ENCODE results near the gene TPRA1.
A peak's percentile ranks its signal among the peaks of the same experiment; 100 is the strongest.

TPRA1 gene

GRCh38 chr3:127560051-127560787 lies 30.3 kb downstream of the TPRA1 start:
- DNase-seq (ENCODE audit: low spot score): no peak

DNA sequence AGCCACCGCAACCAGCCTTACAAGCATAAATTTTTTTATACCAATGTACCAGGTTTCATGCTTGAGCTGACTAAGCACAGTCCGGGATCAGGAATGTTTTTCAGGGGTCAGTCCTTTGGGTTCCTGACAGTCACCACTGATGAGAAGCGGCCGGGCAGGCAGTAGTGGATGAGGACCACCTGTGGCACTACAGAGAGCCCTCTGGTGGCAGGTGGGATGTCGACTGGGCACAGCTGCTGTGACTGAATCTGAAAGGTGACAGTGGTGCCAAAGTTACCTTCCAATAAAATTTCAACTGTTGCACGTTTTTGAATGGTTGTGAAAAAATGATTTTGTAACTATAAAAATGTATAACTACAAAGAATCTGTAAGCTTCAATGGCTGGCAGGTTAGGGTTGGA lies 34.0 kb downstream of the TPRA1 start:
- DNase-seq (ENCODE audit: low spot score): no peak

DNA sequence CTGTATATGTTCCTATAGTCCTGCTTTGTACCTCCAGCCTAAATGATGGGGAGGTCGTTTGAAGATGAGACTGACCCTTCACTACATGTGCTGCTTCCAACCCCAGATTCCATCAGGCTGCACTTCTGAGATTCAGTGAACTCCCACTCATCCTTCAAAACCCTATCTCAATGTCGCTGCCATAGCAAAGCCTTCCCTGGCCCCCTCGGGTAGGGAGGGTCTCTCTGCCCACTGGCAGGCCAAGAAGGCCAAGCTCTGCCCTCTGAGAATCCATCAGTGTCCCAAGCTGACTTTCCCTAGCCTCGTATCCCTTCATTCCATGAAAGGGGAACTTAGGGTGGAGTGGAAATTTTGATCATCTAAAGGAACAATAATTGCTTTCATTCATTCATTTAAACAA lies 35.4 kb downstream of the TPRA1 start:
- no peak for DNase-seq (ENCODE audit: low spot score)

DNA sequence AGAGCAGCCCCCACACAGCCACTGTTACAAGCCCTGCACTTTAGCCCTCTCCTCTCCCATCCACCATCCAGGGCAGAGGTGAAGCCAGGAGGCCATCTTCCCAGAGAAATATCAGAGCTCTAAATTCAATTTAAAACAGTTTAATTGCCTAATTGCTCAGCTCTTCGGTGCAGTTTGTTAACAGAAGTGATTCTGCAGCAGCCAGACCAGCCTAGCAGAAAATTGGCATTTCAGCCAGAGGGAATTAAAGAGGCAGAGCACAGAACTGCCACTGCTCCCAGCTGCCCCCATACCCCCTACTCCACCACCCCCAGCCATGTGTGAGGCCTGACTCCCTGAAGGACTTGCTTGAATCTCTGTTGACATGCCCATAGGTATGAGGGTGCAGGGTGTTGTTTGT lies 38.5 kb downstream of the TPRA1 start:
- no peak for DNase-seq (ENCODE audit: low spot score)

DNA sequence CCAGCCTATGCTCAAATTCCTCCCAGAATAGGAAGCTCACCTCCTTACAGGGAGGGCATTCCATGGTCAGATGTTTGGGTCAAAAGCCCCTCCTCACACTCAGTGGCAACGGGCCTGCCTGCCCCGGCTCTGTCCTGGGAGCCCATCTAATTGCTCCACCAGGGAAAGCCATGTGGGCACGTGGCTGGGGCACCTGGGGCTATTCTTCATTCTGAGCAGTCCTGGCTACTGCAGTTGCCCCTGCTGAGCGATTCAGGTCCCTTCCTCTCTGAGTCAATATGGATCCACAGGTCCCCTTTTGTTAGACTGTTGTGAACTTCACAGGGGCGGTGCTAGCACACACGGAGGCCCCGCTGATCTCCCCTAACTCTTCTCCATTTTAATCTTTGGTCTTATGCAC lies 39.4 kb downstream of the TPRA1 start:
- no peak for DNase-seq (ENCODE audit: low spot score)

- DNase-seq (ENCODE audit: low spot score): no peak
These were observed 39.9 kb downstream of the TPRA1 start for GRCh38 chr3:127550468-127551157.

DNA sequence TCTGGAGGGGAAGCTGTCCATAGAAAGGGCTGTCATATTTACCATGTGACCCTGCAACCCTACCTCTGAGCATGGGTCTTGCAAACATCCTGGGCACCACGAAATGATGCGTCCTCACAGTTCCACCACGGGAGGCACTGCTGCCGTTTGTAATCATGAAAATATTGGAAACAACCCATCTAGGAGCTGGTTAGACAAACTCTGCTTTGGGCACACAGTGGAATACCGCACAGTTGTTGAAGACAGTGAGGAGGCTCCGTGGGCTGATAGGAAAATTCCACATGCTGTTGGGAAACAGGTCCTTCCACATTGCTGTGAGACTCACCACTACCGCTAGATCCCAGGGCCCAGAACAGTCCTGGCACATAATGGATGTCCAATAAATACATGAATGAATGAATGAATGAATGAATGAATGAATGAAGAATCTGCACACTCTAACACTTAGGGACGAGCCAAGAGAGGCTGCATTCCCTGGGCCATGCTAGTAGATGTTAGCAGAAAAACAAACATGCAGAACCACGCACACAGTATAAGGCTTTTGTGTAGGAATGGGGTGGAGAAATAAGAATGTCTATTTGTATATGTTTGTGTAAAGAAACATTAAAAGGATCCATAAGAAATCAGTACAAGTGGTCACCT lies 40.6 kb downstream of the TPRA1 start:
- DNase-seq (ENCODE audit: low spot score): no peak

GRCh38 chr3:127547761-127548605 lies 42.5 kb downstream of the TPRA1 start:
- peak; percentile 79 for DNase-seq (ENCODE audit: low spot score)

GRCh38 chr3:127546970-127547733 lies 43.4 kb downstream of the TPRA1 start:
- no peak for DNase-seq (ENCODE audit: low spot score)

GRCh38 chr3:127546554-127546953 lies 44.0 kb downstream of the TPRA1 start:
- no peak for DNase-seq (ENCODE audit: low spot score)

GRCh38 chr3:127545711-127546457 lies 44.6 kb downstream of the TPRA1 start:
- no peak for DNase-seq (ENCODE audit: low spot score)

DNA sequence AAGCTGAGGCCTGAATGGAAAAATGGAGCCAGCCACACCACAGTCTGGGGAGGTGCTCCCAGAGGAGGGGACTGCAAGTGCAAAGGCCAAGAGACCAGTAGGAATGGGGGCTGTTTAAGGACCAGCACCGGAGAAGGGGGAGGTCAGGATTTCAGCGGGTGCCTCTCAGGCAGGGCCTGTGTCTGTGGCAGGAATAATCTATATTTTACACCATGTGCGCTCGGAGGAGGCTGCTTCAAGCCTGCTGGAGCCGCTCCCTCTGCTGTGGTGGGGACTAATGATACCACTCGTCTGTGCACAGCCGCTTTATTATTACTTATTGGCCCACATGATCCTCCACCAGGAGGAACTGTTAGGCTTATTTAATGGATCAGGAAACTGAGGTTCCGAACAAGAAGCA lies 45.3 kb downstream of the TPRA1 start:
- no peak for DNase-seq (ENCODE audit: low spot score)

- DNase-seq (ENCODE audit: low spot score): no peak
These were observed 45.7 kb downstream of the TPRA1 start for GRCh38 chr3:127544803-127545201.

DNA sequence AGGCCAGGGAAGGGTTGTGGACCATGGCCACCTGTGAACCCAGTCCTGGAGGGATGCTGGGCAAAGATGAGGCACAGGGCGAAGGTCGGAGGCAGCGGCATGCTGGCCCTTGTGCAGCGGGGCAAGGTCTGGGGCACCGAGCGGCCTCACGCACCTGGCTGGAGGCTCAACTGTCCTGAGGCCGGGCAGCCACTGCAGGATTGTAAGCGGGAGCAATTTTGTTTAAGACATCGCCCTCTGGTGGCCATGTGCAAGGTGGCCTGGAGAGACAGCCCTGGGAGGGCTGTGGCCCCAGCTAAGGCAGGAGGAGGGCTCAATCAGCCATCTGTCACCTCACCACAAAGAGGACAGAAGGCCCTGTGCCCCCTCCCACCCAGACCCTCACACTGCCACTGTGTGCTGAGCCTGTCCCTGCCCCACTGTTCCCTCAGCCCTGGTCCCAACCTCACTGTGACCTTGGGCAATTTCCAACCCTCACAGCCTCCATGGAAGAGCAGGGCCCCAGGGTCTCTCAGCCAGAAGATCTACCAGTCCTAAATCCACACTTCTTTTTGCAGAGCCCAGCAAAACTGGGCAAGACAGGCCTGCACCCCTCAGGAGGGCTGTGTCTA lies 46.2 kb downstream of the TPRA1 start:
- peak; percentile 83 for DNase-seq (ENCODE audit: low spot score)

- no peak for DNase-seq (ENCODE audit: low spot score)
These were observed 47.1 kb downstream of the TPRA1 start for GRCh38 chr3:127543441-127543840.

DNA sequence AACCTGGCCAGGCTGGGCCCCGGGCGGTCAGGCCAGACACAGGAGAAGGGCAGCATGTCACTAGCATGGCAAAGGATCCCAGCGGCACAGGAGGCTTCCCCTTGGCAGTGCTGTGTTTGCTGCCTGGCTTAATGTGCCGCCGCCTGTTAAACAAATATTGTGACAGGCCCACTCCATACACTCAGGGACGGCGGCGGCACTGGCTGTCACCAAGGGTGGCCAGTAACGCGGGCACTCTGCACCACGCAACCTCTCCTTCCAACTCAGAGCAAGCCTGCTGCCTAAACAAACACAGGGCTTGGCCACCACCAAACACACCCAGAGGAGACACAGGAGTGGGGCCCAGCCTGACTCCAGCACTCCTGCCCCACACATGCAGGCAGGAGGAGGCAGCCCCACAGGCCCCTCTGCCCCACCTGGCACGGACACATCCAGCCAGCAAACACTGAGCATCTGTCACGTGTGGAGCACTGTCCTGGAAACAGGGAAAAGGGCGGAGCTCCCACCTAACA lies 48.0 kb downstream of the TPRA1 start:
- DNase-seq (ENCODE audit: low spot score): no peak

GRCh38 chr3:127541320-127541719 lies 49.2 kb downstream of the TPRA1 start:
- no peak for DNase-seq (ENCODE audit: low spot score)

DNA sequence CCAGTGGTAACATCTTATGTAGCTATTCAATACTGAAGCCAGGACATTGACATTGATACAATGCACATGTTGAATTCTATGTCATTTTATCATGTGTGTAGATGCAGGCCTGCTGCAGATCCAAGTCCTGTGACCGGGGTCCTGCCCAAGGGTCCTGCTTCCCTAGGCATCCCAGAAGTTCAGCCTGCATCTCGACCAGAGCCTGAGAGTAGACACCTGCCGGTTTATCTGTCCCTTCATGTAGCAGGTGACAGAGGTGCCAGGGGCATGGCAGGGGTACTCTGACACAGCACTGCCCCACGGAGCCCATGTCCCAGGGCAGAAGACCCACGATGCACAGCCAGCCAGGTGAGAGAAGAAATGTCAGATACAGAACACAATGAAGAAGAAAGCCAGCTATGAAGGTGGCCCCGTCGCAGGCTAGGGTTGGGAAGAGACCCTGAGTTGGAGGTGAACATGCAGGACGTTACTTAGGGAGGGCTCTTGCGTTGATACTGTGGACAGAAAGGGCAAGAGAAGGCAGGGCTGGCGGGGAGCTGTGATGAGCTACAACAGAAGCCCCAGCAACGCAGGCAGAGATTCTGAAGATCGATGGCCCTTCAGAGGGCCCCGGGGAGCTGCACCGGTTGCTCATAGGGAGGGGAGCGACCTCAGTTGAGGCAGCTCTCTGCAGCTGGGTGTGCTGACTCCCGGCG lies 51.0 kb downstream of the TPRA1 start:
- no peak for DNase-seq (ENCODE audit: low spot score)

DNA sequence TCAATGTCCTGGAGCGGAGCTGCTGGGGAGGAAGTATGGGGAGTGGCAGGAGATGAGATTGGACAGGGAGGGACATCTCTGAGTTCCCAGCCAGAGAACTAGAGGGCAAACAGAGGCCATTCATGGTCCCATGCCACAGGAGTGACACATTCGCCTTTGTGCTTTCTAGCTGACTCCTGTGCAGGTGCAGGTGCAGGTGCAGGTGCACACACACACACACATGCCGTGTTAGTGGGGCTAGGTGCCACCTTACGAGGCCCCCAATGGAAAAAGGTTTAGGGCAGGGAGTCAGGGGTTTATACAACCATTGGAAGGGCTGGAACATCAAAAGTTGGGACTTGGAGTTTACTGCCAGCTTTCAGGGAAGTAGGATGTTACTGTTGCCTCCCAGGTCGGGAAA lies 52.0 kb downstream of the TPRA1 start:
- DNase-seq (ENCODE audit: low spot score): no peak

All from germinal center (tissue), 1 donor.